Measurements from ENCODE around the gene UBR4. TPM values are rescaled to one million over a fixed set of nuclear protein-coding genes. Genes with fewer than 3 reads are reported as not detected.

The UBR4 gene
- total RNA-seq, 2 experiments from 2014 or later = 139 to 155 TPM

DNA sequence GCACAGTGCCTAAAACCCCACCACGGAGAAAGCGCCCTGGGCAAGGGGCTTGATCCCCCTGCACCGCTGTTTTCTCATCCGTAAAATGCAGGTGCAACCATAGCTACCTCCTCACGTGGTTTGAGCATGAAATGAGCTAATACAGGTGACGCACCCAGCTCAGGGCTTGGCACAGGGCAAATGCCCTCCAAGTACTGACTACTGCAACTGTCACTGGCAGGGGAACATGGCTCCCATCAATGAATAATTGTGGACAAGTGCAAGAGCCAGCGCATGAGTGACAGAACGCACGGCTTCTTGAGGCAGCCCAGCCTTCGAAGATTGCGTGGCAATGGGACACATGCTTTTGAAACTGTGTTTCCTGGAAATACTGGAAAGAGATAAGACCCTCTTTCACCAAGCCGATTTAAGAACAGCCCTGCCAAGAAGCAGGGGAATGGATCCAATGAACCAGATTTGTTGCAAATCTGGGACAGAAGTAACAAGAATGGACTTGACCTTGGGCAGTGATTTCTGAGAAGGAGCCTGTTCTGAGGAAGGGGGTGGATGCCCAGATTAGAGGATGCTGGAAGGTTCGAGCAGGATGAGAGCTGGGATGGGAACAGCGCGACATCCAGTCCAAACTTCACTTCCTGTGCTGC, 160.8 kb downstream of the UBR4 start:
- no peaks in the 10 kb centered on the region for H3K36me3 Mint-ChIP-seq
- ATAC-seq (ENCODE audit: low read depth) = no peak
- no peak overlapping the region for H3K27ac Mint-ChIP-seq
- peaks cover 27% of the 10 kb centered on the region for H3K27me3 Mint-ChIP-seq
- no peak overlapping the region for H3K4me3 Mint-ChIP-seq
- no peak for DNase-seq
- H3K9me3 Mint-ChIP-seq = no peaks in the 10 kb centered on the region
- POLR2A ChIA-PET = interaction anchor here (0.6 kb wide), 1 partner anchor 24 kb away, joined by 3 read pairs; no protein-coding TSS in a partner anchor
- no peaks in the 10 kb centered on the region for H3K4me1 Mint-ChIP-seq

DNA sequence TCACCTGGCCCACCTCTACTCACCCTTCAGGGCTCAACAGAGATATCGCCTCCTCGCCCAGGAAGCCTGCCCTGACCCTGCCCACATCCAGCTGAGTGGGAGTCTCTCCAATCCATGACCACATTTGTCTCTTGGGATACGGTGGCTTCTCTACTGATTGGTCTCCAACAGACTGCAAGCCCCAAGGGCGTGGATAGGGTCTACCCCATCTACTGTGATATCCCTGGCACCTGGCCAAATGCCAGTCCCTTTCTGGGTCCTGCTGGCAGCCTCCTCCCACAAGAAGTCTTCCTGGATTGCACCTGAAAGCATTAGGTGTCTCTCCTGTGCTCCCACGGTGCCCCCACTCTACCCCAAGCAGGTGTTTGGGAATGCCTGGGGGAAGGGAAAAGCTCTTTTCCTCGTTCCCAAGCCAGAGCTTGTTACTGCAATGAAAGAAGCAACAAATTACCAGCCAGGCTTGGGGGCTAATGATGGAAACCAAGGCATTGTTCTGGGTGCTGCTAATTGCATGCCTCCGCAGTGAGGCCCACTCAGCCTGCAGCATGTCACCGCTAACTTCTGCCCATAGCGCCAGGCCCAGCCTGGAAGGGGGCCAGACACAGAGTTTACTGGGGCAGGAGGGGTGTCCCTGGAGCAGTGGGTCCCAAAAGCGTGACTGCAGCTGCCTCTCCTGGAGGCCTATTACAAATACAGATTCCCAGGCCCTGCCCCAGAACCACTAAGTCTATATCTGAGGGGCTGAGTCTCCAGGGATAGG, 162.9 kb downstream of the UBR4 start:
- no peak overlapping the region for H3K27ac Mint-ChIP-seq
- H3K9me3 Mint-ChIP-seq = no peaks in the 10 kb centered on the region
- no peak for ATAC-seq (ENCODE audit: low read depth)
- POLR2A ChIA-PET = no interaction called here
- H3K4me3 Mint-ChIP-seq = no peak overlapping the region
- H3K4me1 Mint-ChIP-seq = no peaks in the 10 kb centered on the region
- DNase-seq = no peak
- H3K27me3 Mint-ChIP-seq = peaks cover 27% of the 10 kb centered on the region
- H3K36me3 Mint-ChIP-seq = no peaks in the 10 kb centered on the region

DNA sequence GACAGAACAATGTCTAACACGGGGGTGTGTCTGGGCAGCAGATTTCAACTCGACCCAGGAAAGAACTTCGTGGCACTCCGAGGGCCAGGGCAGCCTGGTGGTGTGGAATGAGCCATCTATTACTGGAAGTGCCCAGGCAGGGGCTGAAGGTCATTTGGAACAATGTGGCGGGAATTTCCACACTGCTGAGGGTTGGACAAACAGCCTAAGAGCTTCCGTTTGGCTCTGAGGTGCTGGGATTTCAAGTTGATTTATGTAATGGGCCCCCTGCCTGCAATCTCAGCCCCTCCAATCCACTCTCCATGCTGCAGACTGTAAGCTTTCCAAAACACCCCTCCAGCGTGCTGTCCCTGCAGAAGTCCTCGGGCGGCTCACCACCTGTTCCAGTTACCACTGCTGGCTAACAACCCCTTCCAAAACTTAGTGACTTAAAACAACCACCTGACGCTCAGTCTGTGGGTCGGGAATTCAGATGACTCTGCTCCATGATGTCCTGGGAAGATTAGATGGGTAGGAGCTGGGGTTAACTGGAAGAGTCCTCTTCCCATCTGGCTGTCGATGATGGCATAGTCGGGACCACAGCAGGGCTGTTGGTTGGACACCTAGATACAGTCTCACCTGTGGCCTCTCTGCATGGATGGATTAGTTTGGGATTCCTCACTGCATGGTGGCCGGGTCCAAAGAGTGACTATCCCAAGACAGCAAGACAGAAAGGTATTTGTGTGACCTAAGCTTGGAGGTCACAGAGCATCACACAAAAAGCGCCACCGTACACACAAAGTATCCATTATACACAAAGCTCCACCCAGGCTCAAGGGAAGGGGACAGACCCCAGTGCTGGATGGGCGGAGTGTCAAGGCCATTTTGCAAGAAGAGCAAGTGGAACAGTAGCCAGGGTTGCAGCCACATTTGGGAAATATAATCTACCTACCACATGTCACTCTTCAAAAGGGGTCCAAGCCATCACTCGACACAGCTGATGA, 163.9 kb downstream of the UBR4 start:
- Mint-ChIP-seq H3K9me3 (no peaks in the 10 kb centered on the region), H3K4me3 (no peak overlapping the region), H3K27me3 (peaks cover 31% of the 10 kb centered on the region), H3K4me1 (no peaks in the 10 kb centered on the region), H3K27ac (no peak overlapping the region), H3K36me3 (no peaks in the 10 kb centered on the region)
- POLR2A ChIA-PET = no interaction called here
- ATAC-seq (ENCODE audit: low read depth) (no peak), DNase-seq (peak; percentile 12)

DNA sequence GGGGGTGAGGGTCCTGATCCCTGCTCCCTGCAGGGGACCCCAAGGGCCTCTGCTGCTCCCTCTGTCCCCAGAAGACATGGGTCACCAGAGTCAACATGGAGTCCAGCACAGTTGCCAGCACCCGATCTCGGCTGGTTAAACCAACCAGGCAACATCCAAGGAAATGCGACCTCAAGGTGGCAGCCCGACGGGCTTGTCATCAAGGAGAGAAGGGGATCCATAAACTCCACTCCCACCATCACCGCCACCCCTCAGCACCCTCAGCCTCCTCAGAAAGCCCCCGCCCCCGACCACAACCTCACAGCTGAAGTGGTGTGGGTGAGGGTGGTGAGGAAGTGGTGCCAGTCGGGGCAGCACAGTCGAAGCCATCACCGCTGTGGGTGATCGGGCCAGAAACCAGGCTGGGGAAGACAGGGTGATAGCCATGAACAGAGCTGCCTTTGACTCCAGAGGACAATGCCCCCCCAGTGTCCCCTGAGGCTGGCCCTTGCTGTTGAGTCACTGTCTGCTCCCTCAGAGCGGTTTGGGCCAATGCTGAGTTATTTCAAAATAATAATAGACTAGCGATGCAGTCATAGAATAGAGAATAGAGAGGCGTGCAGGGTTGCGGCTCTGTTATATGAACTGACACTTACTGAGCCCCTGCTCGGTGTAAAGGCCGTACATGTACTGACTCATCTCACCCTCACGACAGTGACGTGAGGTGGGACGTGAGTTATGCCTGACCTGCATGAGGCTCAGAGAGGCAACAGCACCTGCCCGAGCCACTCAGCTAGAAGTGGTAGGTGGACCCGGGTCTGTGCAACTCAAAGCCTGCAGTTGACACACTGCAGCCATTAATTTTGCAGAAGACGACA, 164.9 kb downstream of the UBR4 start:
- no peak overlapping the region for H3K4me3 Mint-ChIP-seq
- no peaks in the 10 kb centered on the region for H3K9me3 Mint-ChIP-seq

DNA sequence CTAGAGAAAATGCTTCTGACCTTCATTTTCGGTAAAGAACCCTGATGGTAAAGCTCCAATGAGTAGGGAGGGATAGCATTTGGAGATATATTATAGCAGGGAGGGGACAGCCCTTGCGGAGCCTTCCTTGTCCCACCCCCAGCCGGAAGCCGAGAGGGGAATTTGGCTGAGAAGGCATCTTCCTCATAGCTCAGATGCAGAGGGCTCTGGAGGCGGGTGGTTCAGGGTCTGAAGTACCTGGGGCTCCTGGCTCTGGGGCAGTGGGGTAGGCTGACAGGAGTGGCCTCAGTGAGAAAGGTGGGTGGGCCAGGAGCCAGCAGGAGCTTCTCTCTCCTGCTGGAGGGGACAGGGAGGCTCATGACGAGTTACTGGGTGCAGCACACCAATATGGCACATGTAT, 165.6 kb downstream of the UBR4 start:
- no peaks in the 10 kb centered on the region for H3K9me3 Mint-ChIP-seq
- DNase-seq (peak; percentile 11), ATAC-seq (ENCODE audit: low read depth) (no peak)
- POLR2A ChIA-PET = no interaction called here
- H3K27me3 Mint-ChIP-seq = peaks cover 33% of the 10 kb centered on the region
- H3K4me1 Mint-ChIP-seq = no peaks in the 10 kb centered on the region
- H3K36me3 Mint-ChIP-seq = no peaks in the 10 kb centered on the region
- H3K4me3 Mint-ChIP-seq = no peak overlapping the region
- H3K27ac Mint-ChIP-seq = no peak overlapping the region

More for the DNA sequence above, 164.9 kb downstream of the UBR4 start:
- Mint-ChIP-seq H3K27me3 (peaks cover 32% of the 10 kb centered on the region), H3K4me1 (no peaks in the 10 kb centered on the region), H3K36me3 (no peaks in the 10 kb centered on the region), H3K27ac (no peak overlapping the region)
- DNase-seq = peak; percentile 21
- no peak for ATAC-seq (ENCODE audit: low read depth)
- POLR2A ChIA-PET = no interaction called here

DNA sequence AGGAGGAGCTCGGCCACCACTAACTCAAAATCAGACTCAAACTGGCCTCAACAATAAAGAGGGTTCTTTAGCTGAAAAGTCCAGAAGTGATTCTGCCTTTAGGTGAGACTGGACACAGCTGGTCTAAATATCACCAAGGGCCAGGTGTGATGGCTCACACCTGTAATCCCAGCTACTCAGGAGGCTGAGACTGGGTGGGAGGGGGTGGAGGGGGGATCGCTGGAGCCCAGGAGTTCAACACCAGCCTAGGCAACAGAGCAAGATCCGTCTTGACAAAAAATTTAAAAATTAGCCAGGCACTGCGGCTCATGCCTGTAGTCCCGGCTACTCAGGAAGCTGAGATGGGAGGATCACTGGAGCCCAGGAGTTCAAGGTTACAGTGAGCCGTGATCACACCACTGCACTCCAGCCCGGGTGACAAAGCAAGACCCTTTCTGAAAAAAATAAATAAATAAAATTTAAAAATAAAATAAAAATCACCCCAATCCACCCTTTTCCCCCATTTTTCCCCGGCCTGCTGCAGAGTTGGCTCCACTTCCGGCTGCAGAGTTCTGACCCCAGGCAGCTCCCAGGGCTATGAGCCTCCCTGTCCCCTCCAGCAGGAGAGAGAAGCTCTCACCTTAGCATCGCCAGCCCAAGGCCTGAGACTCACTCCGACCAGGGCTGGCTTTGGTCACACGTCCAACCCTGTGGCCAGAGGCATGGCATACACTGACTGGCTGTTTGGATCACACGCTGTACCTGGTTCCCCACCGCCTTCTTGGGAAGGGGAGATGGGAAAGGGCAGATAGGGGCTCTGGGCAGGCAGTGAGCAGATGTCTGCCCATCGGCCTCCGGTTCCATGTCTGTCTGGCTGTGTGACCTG, 166.3 kb downstream of the UBR4 start:
- Mint-ChIP-seq H3K27me3 (peaks cover 33% of the 10 kb centered on the region), H3K36me3 (no peaks in the 10 kb centered on the region), H3K27ac (no peak overlapping the region), H3K4me1 (no peaks in the 10 kb centered on the region), H3K9me3 (no peaks in the 10 kb centered on the region), H3K4me3 (no peak overlapping the region)
- POLR2A ChIA-PET = no interaction called here
- ATAC-seq (ENCODE audit: low read depth) (no peak), DNase-seq (peak; percentile 5)

DNA sequence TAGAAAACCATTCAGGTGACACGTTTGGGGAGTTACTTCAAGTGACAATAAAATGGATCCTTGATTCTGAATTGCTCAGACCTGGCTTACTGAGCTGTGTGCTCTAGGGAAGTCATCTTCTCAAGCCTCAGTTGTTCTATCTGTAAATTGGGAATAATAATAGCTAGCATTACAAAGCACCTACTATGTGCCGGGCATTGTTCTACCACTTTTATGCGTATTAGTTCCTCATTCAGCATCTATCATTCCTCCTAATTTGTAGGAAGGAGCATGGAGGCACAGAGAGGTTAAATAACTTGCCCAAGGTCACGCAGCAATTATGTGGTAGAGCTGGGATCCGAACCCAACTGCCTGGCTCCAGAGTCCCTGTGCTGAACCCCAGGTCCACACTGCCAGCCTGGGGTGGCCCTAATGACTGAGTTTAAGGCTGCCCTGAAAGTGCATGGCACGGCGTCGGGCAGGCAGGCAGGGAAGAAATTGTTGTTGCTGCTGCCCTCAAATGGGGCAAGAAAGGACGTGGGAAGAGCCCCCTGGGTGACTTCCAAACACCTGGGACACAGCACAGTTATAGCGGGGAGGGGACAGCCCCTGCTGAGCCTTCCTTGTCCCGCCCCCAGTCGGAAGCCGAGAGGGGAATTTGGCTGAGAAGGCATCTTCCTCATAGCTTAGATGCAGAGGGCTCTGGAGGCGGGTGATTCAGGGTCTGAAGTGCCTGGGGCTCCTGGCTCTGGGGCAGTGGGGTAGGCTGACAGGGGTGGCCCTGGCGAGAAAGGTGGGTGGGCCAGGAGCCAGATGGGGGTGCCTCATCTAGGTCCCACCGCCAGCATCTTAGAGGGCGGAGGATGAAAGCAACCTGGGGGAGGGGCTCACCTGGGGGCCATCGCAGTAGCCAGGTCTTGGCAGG, 167.1 kb downstream of the UBR4 start:
- H3K36me3 Mint-ChIP-seq = no peaks in the 10 kb centered on the region
- H3K4me3 Mint-ChIP-seq = no peak overlapping the region
- POLR2A ChIA-PET = no interaction called here
- no peaks in the 10 kb centered on the region for H3K4me1 Mint-ChIP-seq
- H3K27ac Mint-ChIP-seq = no peak overlapping the region
- ATAC-seq (ENCODE audit: low read depth) (no peak), DNase-seq (peak; percentile 13)
- H3K27me3 Mint-ChIP-seq = peaks cover 33% of the 10 kb centered on the region
- H3K9me3 Mint-ChIP-seq = no peaks in the 10 kb centered on the region

DNA sequence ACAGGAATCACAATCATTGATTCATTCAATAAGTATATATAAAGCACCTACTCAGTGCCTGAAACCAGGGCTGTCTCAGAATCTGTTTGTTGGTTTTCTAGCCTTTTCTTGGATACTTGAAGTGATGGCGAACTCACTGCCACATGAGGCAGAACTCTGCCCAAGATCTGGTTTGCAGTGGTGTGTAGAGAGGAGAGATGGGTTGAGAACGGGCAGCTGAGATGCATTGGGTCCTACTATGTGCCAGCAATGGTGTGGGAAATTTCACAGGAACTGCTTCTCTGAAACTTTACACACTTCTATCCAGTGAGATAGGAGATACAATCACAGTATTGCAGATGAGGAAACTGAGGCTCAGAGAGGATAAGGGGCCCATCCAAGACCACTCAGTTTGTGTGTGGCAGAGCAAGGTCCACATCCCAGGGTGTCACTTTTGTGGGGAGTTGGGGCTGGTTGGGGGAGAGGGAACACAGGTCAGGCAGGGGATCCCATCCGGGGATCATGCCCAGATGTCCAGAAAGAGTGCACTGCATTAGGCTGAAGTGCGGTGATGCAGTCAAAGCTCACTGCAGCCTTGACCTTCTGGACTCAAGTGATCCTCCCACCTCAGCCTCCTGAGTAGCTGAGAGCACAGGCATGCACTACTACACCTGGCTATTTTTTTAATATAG, 169.9 kb downstream of the UBR4 start:
- Mint-ChIP-seq H3K36me3 (no peaks in the 10 kb centered on the region), H3K4me3 (no peak overlapping the region), H3K4me1 (no peaks in the 10 kb centered on the region), H3K27me3 (peaks cover 27% of the 10 kb centered on the region), H3K27ac (no peak overlapping the region), H3K9me3 (no peaks in the 10 kb centered on the region)
- DNase-seq (no peak), ATAC-seq (ENCODE audit: low read depth) (no peak)
- POLR2A ChIA-PET = no interaction called here

DNA sequence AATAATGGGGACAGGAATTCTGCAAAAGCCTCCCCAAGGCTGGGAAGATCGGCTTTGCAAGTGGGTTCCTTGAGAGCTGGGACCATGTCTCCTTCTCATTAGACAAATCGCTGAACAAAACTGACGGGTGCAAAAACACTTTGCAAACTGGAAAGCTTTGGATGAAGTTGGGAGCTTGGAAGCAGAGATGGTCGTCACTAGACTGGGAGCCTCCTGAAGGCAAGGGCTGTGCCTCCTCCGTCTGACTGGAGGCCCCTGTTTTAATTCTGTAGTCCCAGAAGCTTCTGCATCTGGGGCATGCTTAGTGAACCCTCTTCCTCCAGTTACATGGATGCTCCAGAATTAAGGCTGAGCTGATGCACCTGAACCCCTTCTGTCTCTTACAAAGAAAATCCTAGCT, 171.3 kb downstream of the UBR4 start:
- ATAC-seq (ENCODE audit: low read depth) = no peak
- POLR2A ChIA-PET = no interaction called here
- Mint-ChIP-seq H3K27ac (no peak overlapping the region), H3K27me3 (peaks cover 19% of the 10 kb centered on the region), H3K4me1 (no peaks in the 10 kb centered on the region), H3K36me3 (no peaks in the 10 kb centered on the region), H3K4me3 (no peak overlapping the region), H3K9me3 (no peaks in the 10 kb centered on the region)
- no peak for DNase-seq

DNA sequence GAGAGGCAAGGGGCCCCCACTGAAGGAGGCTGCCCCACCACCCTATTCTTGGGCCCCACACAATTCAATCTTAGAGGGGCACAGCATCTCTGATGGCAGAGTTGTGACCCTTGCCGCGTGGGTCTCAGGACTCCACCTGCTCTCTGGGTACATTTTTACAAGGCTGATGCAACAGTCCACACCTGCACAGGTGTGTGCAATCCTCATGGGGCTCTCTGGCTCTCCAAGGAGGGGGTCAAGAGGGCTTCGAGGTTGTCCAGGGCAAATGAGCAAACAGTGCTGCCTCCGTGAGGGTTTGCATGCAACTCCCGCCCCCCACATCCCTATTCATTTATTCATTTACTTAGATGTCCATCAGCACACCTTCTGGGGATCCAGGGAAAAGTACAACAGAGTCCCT, 172.0 kb downstream of the UBR4 start:
- no peak overlapping the region for H3K4me3 Mint-ChIP-seq
- no peaks in the 10 kb centered on the region for H3K9me3 Mint-ChIP-seq
- no peaks in the 10 kb centered on the region for H3K4me1 Mint-ChIP-seq
- no peaks in the 10 kb centered on the region for H3K36me3 Mint-ChIP-seq
- H3K27ac Mint-ChIP-seq = no peak overlapping the region
- DNase-seq (no peak), ATAC-seq (ENCODE audit: low read depth) (no peak)
- H3K27me3 Mint-ChIP-seq = peaks cover 19% of the 10 kb centered on the region
- POLR2A ChIA-PET = no interaction called here

DNA sequence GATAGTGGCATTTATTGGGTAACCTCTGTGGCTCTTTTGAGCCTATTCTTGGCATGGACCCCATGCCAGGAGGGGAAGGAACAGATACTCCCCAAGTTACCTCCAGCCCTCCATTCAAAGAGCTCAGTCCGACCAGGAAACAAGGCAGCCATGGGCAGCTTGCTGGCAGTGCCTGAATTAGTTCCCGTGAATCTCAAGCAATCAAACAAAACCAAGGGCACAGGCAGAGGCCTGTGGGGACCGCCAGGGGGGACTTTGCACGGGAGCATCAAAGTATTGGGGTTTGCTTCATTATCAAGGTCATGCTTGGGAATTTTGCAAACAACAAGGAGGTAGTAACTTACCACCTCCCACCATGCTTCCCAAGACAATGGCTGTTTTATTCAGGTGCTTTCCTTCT, 172.4 kb downstream of the UBR4 start:
- Mint-ChIP-seq H3K9me3 (no peaks in the 10 kb centered on the region), H3K4me3 (no peak overlapping the region), H3K27ac (no peak overlapping the region), H3K4me1 (no peaks in the 10 kb centered on the region), H3K36me3 (no peaks in the 10 kb centered on the region), H3K27me3 (peaks cover 16% of the 10 kb centered on the region)
- DNase-seq = no peak
- POLR2A ChIA-PET = no interaction called here
- ATAC-seq (ENCODE audit: low read depth) = no peak
